ENCODE measurements around the gene TFIP11.

DNA sequence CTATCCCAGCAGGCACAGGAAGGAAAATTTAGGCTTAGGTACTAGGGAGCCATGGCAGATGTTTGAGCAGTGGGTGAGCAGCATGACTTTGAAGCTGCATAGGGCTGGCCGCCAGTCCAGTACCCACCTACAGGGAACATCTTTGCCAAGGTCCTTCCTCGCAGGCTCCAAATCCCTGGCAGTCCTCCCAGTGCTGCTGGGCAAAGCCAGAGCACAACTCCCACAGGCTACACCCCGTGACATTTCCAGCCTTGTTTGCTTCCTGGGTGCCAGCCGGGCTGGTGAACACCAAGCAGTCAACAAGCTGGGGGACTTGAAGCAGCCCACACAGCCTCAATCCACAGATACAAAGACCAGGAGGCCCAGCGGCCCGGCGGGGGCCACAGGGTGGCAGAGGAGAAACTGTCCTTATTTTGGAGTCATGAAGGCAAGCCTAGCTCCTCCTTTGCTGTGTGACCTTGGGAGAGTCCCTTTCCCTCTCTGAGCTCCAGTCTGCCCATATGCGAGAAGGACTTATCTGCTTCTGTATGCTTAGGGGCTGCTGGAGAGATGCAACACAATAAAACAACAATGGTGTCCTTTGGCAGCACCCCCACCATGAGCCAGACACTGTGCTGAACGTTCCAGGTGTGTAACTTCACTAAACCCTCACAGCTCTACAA, 49.6 kb upstream of the TFIP11 start:
- no peak for TF ChIP-seq EZH2 (IDR thresholded peaks at IDR 0.05; ENCODE audit: borderline replicate concordance, low read length)
- TF ChIP-seq, protein P1, sequence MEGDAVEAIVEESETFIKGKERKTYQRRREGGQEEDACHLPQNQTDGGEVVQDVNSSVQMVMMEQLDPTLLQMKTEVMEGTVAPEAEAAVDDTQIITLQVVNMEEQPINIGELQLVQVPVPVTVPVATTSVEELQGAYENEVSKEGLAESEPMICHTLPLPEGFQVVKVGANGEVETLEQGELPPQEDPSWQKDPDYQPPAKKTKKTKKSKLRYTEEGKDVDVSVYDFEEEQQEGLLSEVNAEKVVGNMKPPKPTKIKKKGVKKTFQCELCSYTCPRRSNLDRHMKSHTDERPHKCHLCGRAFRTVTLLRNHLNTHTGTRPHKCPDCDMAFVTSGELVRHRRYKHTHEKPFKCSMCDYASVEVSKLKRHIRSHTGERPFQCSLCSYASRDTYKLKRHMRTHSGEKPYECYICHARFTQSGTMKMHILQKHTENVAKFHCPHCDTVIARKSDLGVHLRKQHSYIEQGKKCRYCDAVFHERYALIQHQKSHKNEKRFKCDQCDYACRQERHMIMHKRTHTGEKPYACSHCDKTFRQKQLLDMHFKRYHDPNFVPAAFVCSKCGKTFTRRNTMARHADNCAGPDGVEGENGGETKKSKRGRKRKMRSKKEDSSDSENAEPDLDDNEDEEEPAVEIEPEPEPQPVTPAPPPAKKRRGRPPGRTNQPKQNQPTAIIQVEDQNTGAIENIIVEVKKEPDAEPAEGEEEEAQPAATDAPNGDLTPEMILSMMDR (IDR thresholded peaks at IDR 0.05; ENCODE audit: low read length), result no peak
